Measurements from ENCODE around the gene ANKRD13C. TPM values are rescaled to one million over a fixed set of nuclear protein-coding genes. Genes with fewer than 3 reads are reported as not detected.
"Not testable (repeated sequence)": the region's sequence is repeated elsewhere in the genome, so short reads cannot be mapped to it uniquely, and the experiment has no call there.

Gene ANKRD13C
- polyA plus RNA-seq, 1 of the 3 experiments (the other 2 are of a cell fraction), result 5.2 TPM

DNA sequence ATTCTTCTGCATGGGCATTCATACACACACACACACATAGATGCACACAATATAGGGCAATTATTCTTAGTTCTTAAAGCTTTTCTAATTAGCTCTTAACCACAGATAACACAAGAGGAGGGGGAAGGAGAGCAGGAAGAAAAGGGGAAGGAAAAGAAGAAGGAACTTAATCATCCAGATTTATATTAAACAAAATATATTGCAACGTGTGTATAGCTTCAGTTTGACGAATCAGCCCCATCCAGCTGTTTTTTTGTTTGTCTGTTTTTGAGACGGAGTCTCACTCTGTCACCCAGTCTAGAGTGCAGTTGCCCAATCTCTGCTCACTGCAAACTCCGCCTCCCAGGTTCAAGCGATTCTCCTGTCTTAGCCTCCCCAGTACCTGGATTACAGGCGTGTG, 21.7 kb upstream of the ANKRD13C start:
- Histone ChIP-seq H3K27me3 (ENCODE audit: insufficient read depth) (no peaks in the 10 kb centered on the region), H3K4me2 (no peak overlapping the region), H3K9me3 (no peaks in the 10 kb centered on the region), H3K4me3 (ENCODE audit: low read depth in 2 of 2, low read length in 1 of 2) (no peak overlapping the region), H4K20me1 (ENCODE audit: insufficient read depth) (no peaks in the 10 kb centered on the region), H3K27ac (ENCODE audit: low read depth in 2 of 2, low read length in 1 of 2) (no peak overlapping the region), H3K9me2 (no peaks in the 10 kb centered on the region), H3F3A (replicated peaks; ENCODE audit: insufficient read depth) (no peaks in the 10 kb centered on the region), H3K36me3 (replicated peaks in 1 of 2; ENCODE audit: control insufficient read depth in 1 of 2, insufficient read depth in 2 of 2, low read length in 1 of 2) (no peaks in the 10 kb centered on the region), H3K9ac (no peak overlapping the region), H3K79me2 (ENCODE audit: insufficient read depth) (no peaks in the 10 kb centered on the region), H3K4me1 (ENCODE audit: control insufficient read depth in 1 of 2, insufficient read depth in 2 of 2, low read depth in 1 of 2, low read length in 1 of 2) (no peaks in the 10 kb centered on the region), H2AFZ (ENCODE audit: low read depth) (no peak overlapping the region)
- CTCF ChIA-PET, result no interaction called here
- TF ChIP-seq FOXM1 (IDR thresholded peaks at IDR 0.05; ENCODE audit: low read depth), result no peak
- no peak for TF ChIP-seq SIN3A (IDR thresholded peaks at IDR 0.05; ENCODE audit: borderline replicate concordance, low read depth, low read length)
- TF ChIP-seq, protein P1, sequence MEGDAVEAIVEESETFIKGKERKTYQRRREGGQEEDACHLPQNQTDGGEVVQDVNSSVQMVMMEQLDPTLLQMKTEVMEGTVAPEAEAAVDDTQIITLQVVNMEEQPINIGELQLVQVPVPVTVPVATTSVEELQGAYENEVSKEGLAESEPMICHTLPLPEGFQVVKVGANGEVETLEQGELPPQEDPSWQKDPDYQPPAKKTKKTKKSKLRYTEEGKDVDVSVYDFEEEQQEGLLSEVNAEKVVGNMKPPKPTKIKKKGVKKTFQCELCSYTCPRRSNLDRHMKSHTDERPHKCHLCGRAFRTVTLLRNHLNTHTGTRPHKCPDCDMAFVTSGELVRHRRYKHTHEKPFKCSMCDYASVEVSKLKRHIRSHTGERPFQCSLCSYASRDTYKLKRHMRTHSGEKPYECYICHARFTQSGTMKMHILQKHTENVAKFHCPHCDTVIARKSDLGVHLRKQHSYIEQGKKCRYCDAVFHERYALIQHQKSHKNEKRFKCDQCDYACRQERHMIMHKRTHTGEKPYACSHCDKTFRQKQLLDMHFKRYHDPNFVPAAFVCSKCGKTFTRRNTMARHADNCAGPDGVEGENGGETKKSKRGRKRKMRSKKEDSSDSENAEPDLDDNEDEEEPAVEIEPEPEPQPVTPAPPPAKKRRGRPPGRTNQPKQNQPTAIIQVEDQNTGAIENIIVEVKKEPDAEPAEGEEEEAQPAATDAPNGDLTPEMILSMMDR (IDR thresholded peaks at IDR 0.05), result no peak
- TF ChIP-seq, protein P2, sequence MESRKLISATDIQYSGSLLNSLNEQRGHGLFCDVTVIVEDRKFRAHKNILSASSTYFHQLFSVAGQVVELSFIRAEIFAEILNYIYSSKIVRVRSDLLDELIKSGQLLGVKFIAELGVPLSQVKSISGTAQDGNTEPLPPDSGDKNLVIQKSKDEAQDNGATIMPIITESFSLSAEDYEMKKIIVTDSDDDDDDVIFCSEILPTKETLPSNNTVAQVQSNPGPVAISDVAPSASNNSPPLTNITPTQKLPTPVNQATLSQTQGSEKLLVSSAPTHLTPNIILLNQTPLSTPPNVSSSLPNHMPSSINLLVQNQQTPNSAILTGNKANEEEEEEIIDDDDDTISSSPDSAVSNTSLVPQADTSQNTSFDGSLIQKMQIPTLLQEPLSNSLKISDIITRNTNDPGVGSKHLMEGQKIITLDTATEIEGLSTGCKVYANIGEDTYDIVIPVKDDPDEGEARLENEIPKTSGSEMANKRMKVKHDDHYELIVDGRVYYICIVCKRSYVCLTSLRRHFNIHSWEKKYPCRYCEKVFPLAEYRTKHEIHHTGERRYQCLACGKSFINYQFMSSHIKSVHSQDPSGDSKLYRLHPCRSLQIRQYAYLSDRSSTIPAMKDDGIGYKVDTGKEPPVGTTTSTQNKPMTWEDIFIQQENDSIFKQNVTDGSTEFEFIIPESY (IDR thresholded peaks at IDR 0.05; ENCODE audit: borderline replicate concordance, low read depth), result no peak
- TF ChIP-seq EZH2phosphoT487 (IDR thresholded peaks at IDR 0.05; ENCODE audit: borderline replicate concordance, low read depth), result no peak
- no peak for TF ChIP-seq EP300 (IDR thresholded peaks at IDR 0.05; ENCODE audit: borderline replicate concordance in 1 of 2, low read depth in 1 of 2, low read length in 1 of 2)
- no peak for TF ChIP-seq YY1 (IDR thresholded peaks at IDR 0.05; ENCODE audit: low read depth)
- TF ChIP-seq ELF1 (IDR thresholded peaks at IDR 0.05), result no peak
- TF ChIP-seq, protein P3, sequence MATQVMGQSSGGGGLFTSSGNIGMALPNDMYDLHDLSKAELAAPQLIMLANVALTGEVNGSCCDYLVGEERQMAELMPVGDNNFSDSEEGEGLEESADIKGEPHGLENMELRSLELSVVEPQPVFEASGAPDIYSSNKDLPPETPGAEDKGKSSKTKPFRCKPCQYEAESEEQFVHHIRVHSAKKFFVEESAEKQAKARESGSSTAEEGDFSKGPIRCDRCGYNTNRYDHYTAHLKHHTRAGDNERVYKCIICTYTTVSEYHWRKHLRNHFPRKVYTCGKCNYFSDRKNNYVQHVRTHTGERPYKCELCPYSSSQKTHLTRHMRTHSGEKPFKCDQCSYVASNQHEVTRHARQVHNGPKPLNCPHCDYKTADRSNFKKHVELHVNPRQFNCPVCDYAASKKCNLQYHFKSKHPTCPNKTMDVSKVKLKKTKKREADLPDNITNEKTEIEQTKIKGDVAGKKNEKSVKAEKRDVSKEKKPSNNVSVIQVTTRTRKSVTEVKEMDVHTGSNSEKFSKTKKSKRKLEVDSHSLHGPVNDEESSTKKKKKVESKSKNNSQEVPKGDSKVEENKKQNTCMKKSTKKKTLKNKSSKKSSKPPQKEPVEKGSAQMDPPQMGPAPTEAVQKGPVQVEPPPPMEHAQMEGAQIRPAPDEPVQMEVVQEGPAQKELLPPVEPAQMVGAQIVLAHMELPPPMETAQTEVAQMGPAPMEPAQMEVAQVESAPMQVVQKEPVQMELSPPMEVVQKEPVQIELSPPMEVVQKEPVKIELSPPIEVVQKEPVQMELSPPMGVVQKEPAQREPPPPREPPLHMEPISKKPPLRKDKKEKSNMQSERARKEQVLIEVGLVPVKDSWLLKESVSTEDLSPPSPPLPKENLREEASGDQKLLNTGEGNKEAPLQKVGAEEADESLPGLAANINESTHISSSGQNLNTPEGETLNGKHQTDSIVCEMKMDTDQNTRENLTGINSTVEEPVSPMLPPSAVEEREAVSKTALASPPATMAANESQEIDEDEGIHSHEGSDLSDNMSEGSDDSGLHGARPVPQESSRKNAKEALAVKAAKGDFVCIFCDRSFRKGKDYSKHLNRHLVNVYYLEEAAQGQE (IDR thresholded peaks at IDR 0.05; ENCODE audit: low read depth, low read length), result no peak
- TF ChIP-seq, protein P4, sequence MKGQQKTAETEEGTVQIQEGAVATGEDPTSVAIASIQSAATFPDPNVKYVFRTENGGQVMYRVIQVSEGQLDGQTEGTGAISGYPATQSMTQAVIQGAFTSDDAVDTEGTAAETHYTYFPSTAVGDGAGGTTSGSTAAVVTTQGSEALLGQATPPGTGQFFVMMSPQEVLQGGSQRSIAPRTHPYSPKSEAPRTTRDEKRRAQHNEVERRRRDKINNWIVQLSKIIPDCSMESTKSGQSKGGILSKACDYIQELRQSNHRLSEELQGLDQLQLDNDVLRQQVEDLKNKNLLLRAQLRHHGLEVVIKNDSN (IDR thresholded peaks at IDR 0.05; ENCODE audit: borderline replicate concordance, low read depth), result no peak
- no peak for TF ChIP-seq RFX5 (IDR thresholded peaks at IDR 0.05; ENCODE audit: low read length)
- no peak for TF ChIP-seq NRF1 (IDR thresholded peaks at IDR 0.05; ENCODE audit: low read depth, low read length)
- TF ChIP-seq RAD21 (IDR thresholded peaks at IDR 0.05; ENCODE audit: low read length), result no peak
- no peak for TF ChIP-seq TCF12 (IDR thresholded peaks at IDR 0.05)
- TF ChIP-seq MXI1 (IDR thresholded peaks at IDR 0.05; ENCODE audit: low read depth, low read length), result no peak
- TF ChIP-seq FOXJ3 (CRISPR knock-in tag; IDR thresholded peaks at IDR 0.05), result no peak
- TF ChIP-seq NFIC (IDR thresholded peaks at IDR 0.05; ENCODE audit: borderline replicate concordance), result no peak
- TF ChIP-seq CHD2 (IDR thresholded peaks at IDR 0.05; ENCODE audit: low read length, partially characterized antibody), result no peak
- TF ChIP-seq JUND (IDR thresholded peaks at IDR 0.05), result no peak
- POLR2A ChIA-PET, result no interaction called here
- no peak for DNase-seq
- 91% methylated on average over 6 of the region's 6 CpGs for WGBS (ENCODE audit: low lambda C conversion rate)

DNA sequence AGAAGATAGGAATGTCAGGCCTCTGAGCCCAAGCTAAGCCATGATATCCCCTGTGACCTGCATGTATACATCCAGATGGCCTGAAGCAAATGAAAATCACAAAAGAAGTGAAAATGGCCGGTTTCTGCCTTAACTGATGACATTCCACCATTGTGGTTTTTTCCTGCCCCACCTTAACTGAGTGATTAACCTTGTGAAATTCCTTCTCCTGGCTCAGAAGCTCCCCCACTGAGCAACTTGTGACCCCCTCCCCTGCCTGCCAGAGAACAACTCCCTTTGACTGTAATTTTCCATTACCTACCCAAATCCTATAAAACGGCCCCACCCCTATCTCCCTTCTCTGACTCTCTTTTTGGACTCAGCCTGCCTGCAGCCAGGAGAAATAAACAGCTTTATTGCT, 19.1 kb upstream of the ANKRD13C start:
- H3K9me2 ChIP-seq; H3K4me2 ChIP-seq; H3K9me3 ChIP-seq; H4K20me1 ChIP-seq (ENCODE audit: insufficient read depth); H3F3A ChIP-seq (replicated peaks; ENCODE audit: insufficient read depth); H3K36me3 ChIP-seq (replicated peaks in 1 of 2; ENCODE audit: control insufficient read depth in 1 of 2, insufficient read depth in 2 of 2, low read length in 1 of 2); H3K4me1 ChIP-seq (ENCODE audit: control insufficient read depth in 1 of 2, insufficient read depth in 2 of 2, low read depth in 1 of 2, low read length in 1 of 2); CTCF ChIA-PET; H3K27me3 ChIP-seq (ENCODE audit: insufficient read depth); DNase-seq; H3K27ac ChIP-seq (ENCODE audit: low read depth in 2 of 2, low read length in 1 of 2); H3K4me3 ChIP-seq (ENCODE audit: low read depth in 2 of 2, low read length in 1 of 2); H3K79me2 ChIP-seq (ENCODE audit: insufficient read depth); POLR2A ChIA-PET; H2AFZ ChIP-seq (ENCODE audit: low read depth); H3K9ac ChIP-seq: not testable (repeated sequence)
- 88% methylated on average over 2 of the region's 2 CpGs for WGBS (ENCODE audit: low lambda C conversion rate)
